CD4-positive, CD25-positive, alpha-beta regulatory T cell (primary cell): ENCODE measurements around the gene AATK. TPM values are rescaled to one million over a fixed set of nuclear protein-coding genes. Genes with fewer than 3 reads are reported as not detected.

Experiments used
- ATAC-seq, 2 donors: fragments of 150-1000 bp; cut with Tn5 transposase; one replicate each; pipeline ENCODE4 v1.10.0; 2021; ENCODE audit warnings: low read depth in 2 of 2, moderate number of reproducible peaks in 2 of 2, moderate library complexity in 1 of 2
- DNase-seq, 3 donors: peaks; one replicate each; pipeline versions ENCODE4 v3.0.0 to v3.0.0-alpha.2; 2012 to 2022; ENCODE audit warnings: mixed read lengths in 1 of 3
- H3K27ac ChIP-seq: one replicate; pipeline ENCODE4 v1.7.0; 2013; ENCODE audit warnings: mild to moderate bottlenecking, low read length; ENCODE audit not compliant: insufficient read depth, poor library complexity, severe bottlenecking
- H3K27me3 ChIP-seq: one replicate; pipeline ENCODE4 v1.7.0; 2013; ENCODE audit warnings: low read length; ENCODE audit not compliant: control insufficient read depth, insufficient read depth
- H3K36me3 ChIP-seq: one replicate; pipeline ENCODE4 v1.7.0; 2013; ENCODE audit warnings: mild to moderate bottlenecking, low read length, moderate library complexity; ENCODE audit not compliant: control insufficient read depth, insufficient read depth
- H3K4me1 ChIP-seq: 2 replicates; pipeline ENCODE4 v1.7.0; 2013; ENCODE audit warnings: mild to moderate bottlenecking, low read length; ENCODE audit not compliant: insufficient read depth, control insufficient read depth, poor library complexity, severe bottlenecking
- H3K4me3 ChIP-seq: one replicate; pipeline ENCODE4 v1.7.0; 2013; ENCODE audit warnings: low read depth, mild to moderate bottlenecking, low read length, moderate library complexity
- H3K9me3 ChIP-seq, 2 experiments: 1 replicate in 1 of 2; 2 replicates in 1 of 2; pipeline ENCODE4 v1.7.0; 2013; ENCODE audit warnings: low read length in 2 of 2, mild to moderate bottlenecking in 1 of 2, moderate library complexity in 1 of 2; ENCODE audit not compliant: control insufficient read depth in 2 of 2
- H3K27ac Mint-ChIP-seq, 3 donors: one replicate each; pipeline ENCODE4 v1.8.0; 2020 to 2022; ENCODE audit warnings: mild to moderate bottlenecking in 3 of 3, mixed read lengths in 3 of 3, moderate library complexity in 2 of 3
- H3K27me3 Mint-ChIP-seq: one replicate; pipeline ENCODE4 v1.8.0; 2022; ENCODE audit warnings: mild to moderate bottlenecking, mixed read lengths
- H3K36me3 Mint-ChIP-seq: one replicate; pipeline ENCODE4 v1.8.0; 2020; ENCODE audit warnings: mixed read lengths
- H3K4me1 Mint-ChIP-seq, 4 donors: one replicate each; pipeline ENCODE4 v1.8.0; 2020 to 2022; ENCODE audit warnings: mixed read lengths in 4 of 4, mild to moderate bottlenecking in 1 of 4
- H3K4me3 Mint-ChIP-seq, 4 donors: one replicate each; pipeline ENCODE4 v1.8.0; 2020 to 2022; ENCODE audit warnings: mild to moderate bottlenecking in 4 of 4, mixed read lengths in 4 of 4, moderate library complexity in 3 of 4
- H3K9me3 Mint-ChIP-seq, 7 donors: one replicate each; pipeline ENCODE4 v1.8.0; 2020 to 2022; ENCODE audit warnings: mixed read lengths in 7 of 7, mild to moderate bottlenecking in 3 of 7, moderate library complexity in 2 of 7
- polyA plus RNA-seq, 4 donors: library from polyadenylated mRNA; unstranded; fragments of 300-500 nt; fragmentation: Illumina TruSeq; gene quantifications; one replicate each; pipeline ENCODE4 v1.2.3, GENCODE V29; 2021
- total RNA-seq: library from RNA; stranded (reverse); gene quantifications from one replicate; pipeline ENCODE4 v1.2.3, GENCODE V29; 2022

Gene AATK
- total and polyA plus RNA-seq, 5 donors from 2014 or later: 0.03 to 0.26 (median 0.16) TPM; not detected in 2

GRCh38 chr17:81136366-81136765, 29.7 kb downstream of the AATK start:
- DNase-seq (no peak), ATAC-seq (no peak)
- Histone ChIP-seq H3K27ac (no peak overlapping the region), H3K27me3 (no peaks in the 10 kb centered on the region), H3K4me1 (no peaks in the 10 kb centered on the region), H3K9me3 (no peaks in the 10 kb centered on the region), H3K36me3 (no peaks in the 10 kb centered on the region), H3K4me3 (no peak overlapping the region)
- H3K9me3 Mint-ChIP-seq: peaks cover 0 to 5% (median 0%) of the 10 kb centered on the region in 7 donors
- no peaks in the 10 kb centered on the region for H3K36me3 Mint-ChIP-seq
- no peaks in the 10 kb centered on the region for H3K27me3 Mint-ChIP-seq
- H3K4me3 Mint-ChIP-seq: no peak overlapping the region
- no peak overlapping the region for H3K27ac Mint-ChIP-seq
- peaks cover 0 to 5% (median 0%) of the 10 kb centered on the region in 4 donors for H3K4me1 Mint-ChIP-seq

- peaks cover 0 to 5% (median 0%) of the 10 kb centered on the region in 7 donors for H3K9me3 Mint-ChIP-seq
- peak overlapping the region in 1 of 3 donors; percentile 71 for H3K27ac Mint-ChIP-seq
- DNase-seq (no peak), ATAC-seq (no peak)
- H3K4me1 Mint-ChIP-seq: peaks cover 0 to 5% (median 0%) of the 10 kb centered on the region in 4 donors
- H3K4me3 Mint-ChIP-seq: peak overlapping the region in 1 of 4 donors; percentile 32
- no peaks in the 10 kb centered on the region for H3K27me3 ChIP-seq
- no peak overlapping the region for H3K27ac ChIP-seq
- no peaks in the 10 kb centered on the region for H3K27me3 Mint-ChIP-seq
- H3K36me3 Mint-ChIP-seq: no peaks in the 10 kb centered on the region
- H3K4me1 ChIP-seq: no peaks in the 10 kb centered on the region
- no peak overlapping the region for H3K4me3 ChIP-seq
- no peaks in the 10 kb centered on the region for H3K36me3 ChIP-seq
- H3K9me3 ChIP-seq: no peaks in the 10 kb centered on the region
These were observed 30.3 kb downstream of the AATK start for GRCh38 chr17:81135505-81136278.

GRCh38 chr17:81134064-81134781, 31.8 kb downstream of the AATK start:
- Mint-ChIP-seq H3K4me3 (no peak overlapping the region), H3K9me3 (peaks cover 0 to 5% (median 0%) of the 10 kb centered on the region in 7 donors), H3K4me1 (peaks cover 0 to 5% (median 0%) of the 10 kb centered on the region in 4 donors), H3K27ac (no peak overlapping the region), H3K27me3 (no peaks in the 10 kb centered on the region), H3K36me3 (no peaks in the 10 kb centered on the region)
- Histone ChIP-seq H3K4me1 (no peaks in the 10 kb centered on the region), H3K27ac (no peak overlapping the region), H3K27me3 (no peaks in the 10 kb centered on the region), H3K36me3 (no peaks in the 10 kb centered on the region), H3K9me3 (no peaks in the 10 kb centered on the region), H3K4me3 (no peak overlapping the region)
- DNase-seq (no peak), ATAC-seq (no peak)

GRCh38 chr17:81132770-81133723, 33.0 kb downstream of the AATK start:
- Histone ChIP-seq H3K27ac (no peak overlapping the region), H3K9me3 (no peaks in the 10 kb centered on the region), H3K36me3 (no peaks in the 10 kb centered on the region), H3K27me3 (no peaks in the 10 kb centered on the region), H3K4me3 (no peak overlapping the region), H3K4me1 (no peaks in the 10 kb centered on the region)
- H3K27ac Mint-ChIP-seq: no peak overlapping the region
- DNase-seq (no peak), ATAC-seq (no peak)
- H3K9me3 Mint-ChIP-seq: peaks cover 0 to under 1% (median 0%) of the 10 kb centered on the region in 7 donors
- H3K27me3 Mint-ChIP-seq: no peaks in the 10 kb centered on the region
- H3K4me3 Mint-ChIP-seq: no peak overlapping the region
- H3K4me1 Mint-ChIP-seq: peaks cover 0 to under 1% (median 0%) of the 10 kb centered on the region in 4 donors
- H3K36me3 Mint-ChIP-seq: no peaks in the 10 kb centered on the region

GRCh38 chr17:81132197-81132540, 33.9 kb downstream of the AATK start:
- H3K9me3 Mint-ChIP-seq: no peaks in the 10 kb centered on the region
- no peaks in the 10 kb centered on the region for H3K36me3 ChIP-seq
- no peaks in the 10 kb centered on the region for H3K27me3 ChIP-seq
- H3K4me1 ChIP-seq: no peaks in the 10 kb centered on the region
- H3K27me3 Mint-ChIP-seq: no peaks in the 10 kb centered on the region
- DNase-seq (no peak), ATAC-seq (no peak)
- H3K4me1 Mint-ChIP-seq: no peaks in the 10 kb centered on the region
- H3K9me3 ChIP-seq: no peaks in the 10 kb centered on the region
- H3K27ac Mint-ChIP-seq: no peak overlapping the region
- no peaks in the 10 kb centered on the region for H3K36me3 Mint-ChIP-seq
- H3K27ac ChIP-seq: no peak overlapping the region
- no peak overlapping the region for H3K4me3 ChIP-seq
- H3K4me3 Mint-ChIP-seq: no peak overlapping the region

- H3K27ac ChIP-seq: no peak overlapping the region
- H3K4me1 ChIP-seq: no peaks in the 10 kb centered on the region
- Mint-ChIP-seq H3K27ac (no peak overlapping the region), H3K36me3 (no peaks in the 10 kb centered on the region), H3K4me3 (no peak overlapping the region), H3K9me3 (no peaks in the 10 kb centered on the region), H3K4me1 (no peaks in the 10 kb centered on the region), H3K27me3 (no peaks in the 10 kb centered on the region)
- no peaks in the 10 kb centered on the region for H3K9me3 ChIP-seq
- no peak overlapping the region for H3K4me3 ChIP-seq
- H3K27me3 ChIP-seq: no peaks in the 10 kb centered on the region
- H3K36me3 ChIP-seq: no peaks in the 10 kb centered on the region
- ATAC-seq (no peak), DNase-seq (no peak)
These were observed 34.4 kb downstream of the AATK start for GRCh38 chr17:81131486-81132196.
